Measurements from ENCODE around the gene CDC73.

- no peak for TF ChIP-seq CTCF (IDR thresholded peaks at IDR 0.05)
- no peak for TF ChIP-seq POLR2A (IDR thresholded peaks at IDR 0.05)
Observed at GRCh38 chr1:193144999-193145398, 23.2 kb downstream of the CDC73 start.
